ENCODE results near the gene CCDC69. TPM values are rescaled to one million over a fixed set of nuclear protein-coding genes. Genes with fewer than 3 reads are reported as not detected.
"Not testable (repeated sequence)": the region's sequence is repeated elsewhere in the genome, so short reads cannot be mapped to it uniquely, and the experiment has no call there.

Gene CCDC69
- total and polyA plus RNA-seq, 4 donors = 15.4 to 73.6 (median 61.9) TPM

GRCh38 chr5:151237685-151238084, 13.8 kb upstream of the CCDC69 start:
- H3K9me3 ChIP-seq (ENCODE audit: control insufficient read depth in 4 of 4, insufficient read depth in 3 of 4, low read length in 3 of 4) = no peaks in the 10 kb centered on the region
- H3K27ac ChIP-seq (ENCODE audit: low read depth in 1 of 2, low read length in 1 of 2) = peak overlapping the region in 1 of 2 donors; percentile 83
- no peaks in the 10 kb centered on the region for H3K27me3 ChIP-seq (ENCODE audit: control insufficient read depth in 3 of 3, insufficient read depth in 3 of 3, low read length in 2 of 3)
- TF ChIP-seq CTCF (IDR thresholded peaks at IDR 0.05; ENCODE audit: control extremely low read depth, extremely low read depth) = no peak
- no peaks in the 10 kb centered on the region for H3K36me3 ChIP-seq (ENCODE audit: control insufficient read depth in 4 of 4, insufficient read depth in 4 of 4, low read length in 4 of 4)
- 90 to 95% methylated on average over 7 of the region's 7 CpGs for WGBS, 2 donors
- H3K4me3 ChIP-seq = no peak overlapping the region
- no peak for DNase-seq
- H3K4me1 ChIP-seq (ENCODE audit: control insufficient read depth in 5 of 5, insufficient read depth in 5 of 5, low read length in 5 of 5) = peaks cover 0 to 14% (median 3%) of the 10 kb centered on the region in 5 donors
- no peak for ATAC-seq (ENCODE audit: insufficient read depth, low FRiP score)
- no peak overlapping the region for H3K9ac ChIP-seq (ENCODE audit: insufficient read depth in 1 of 2, low read length in 2 of 2)

GRCh38 chr5:151236888-151237287, 13.0 kb upstream of the CCDC69 start:
- ATAC-seq (ENCODE audit: insufficient read depth, low FRiP score) = no peak
- peaks cover 0 to 14% (median 3%) of the 10 kb centered on the region in 5 donors for H3K4me1 ChIP-seq (ENCODE audit: control insufficient read depth in 5 of 5, insufficient read depth in 5 of 5, low read length in 5 of 5)

GRCh38 chr5:151235239-151235571, 11.3 kb upstream of the CCDC69 start:
- DNase-seq; H3K36me3 ChIP-seq (ENCODE audit: control insufficient read depth in 4 of 4, insufficient read depth in 4 of 4, low read length in 4 of 4); H3K4me3 ChIP-seq; H3K9me3 ChIP-seq (ENCODE audit: control insufficient read depth in 4 of 4, insufficient read depth in 3 of 4, low read length in 3 of 4); H3K9ac ChIP-seq (ENCODE audit: insufficient read depth in 1 of 2, low read length in 2 of 2); ATAC-seq (ENCODE audit: insufficient read depth, low FRiP score); H3K27me3 ChIP-seq (ENCODE audit: control insufficient read depth in 3 of 3, insufficient read depth in 3 of 3, low read length in 2 of 3): not testable (repeated sequence)
- Histone ChIP-seq H3K4me1 (ENCODE audit: control insufficient read depth in 5 of 5, insufficient read depth in 5 of 5, low read length in 5 of 5) (peaks cover 0 to 14% (median 0%) of the 10 kb centered on the region in 5 donors), H3K27ac (ENCODE audit: low read depth in 1 of 2, low read length in 1 of 2) (peak overlapping the region; percentile 63 to 73)
- WGBS, 2 donors = 96 to 98% methylated on average over 6 of the region's 6 CpGs

More at GRCh38 chr5:151236888-151237287, 13.0 kb upstream of the CCDC69 start:
- Histone ChIP-seq H3K4me3 (no peak overlapping the region), H3K27me3 (ENCODE audit: control insufficient read depth in 3 of 3, insufficient read depth in 3 of 3, low read length in 2 of 3) (no peaks in the 10 kb centered on the region), H3K9ac (ENCODE audit: insufficient read depth in 1 of 2, low read length in 2 of 2) (no peak overlapping the region), H3K27ac (ENCODE audit: low read depth in 1 of 2, low read length in 1 of 2) (no peak overlapping the region), H3K9me3 (ENCODE audit: control insufficient read depth in 4 of 4, insufficient read depth in 3 of 4, low read length in 3 of 4) (no peaks in the 10 kb centered on the region), H3K36me3 (ENCODE audit: control insufficient read depth in 4 of 4, insufficient read depth in 4 of 4, low read length in 4 of 4) (no peaks in the 10 kb centered on the region)
- DNase-seq = no peak
- TF ChIP-seq CTCF (IDR thresholded peaks at IDR 0.05; ENCODE audit: control extremely low read depth, extremely low read depth) = no peak
- WGBS, 2 donors = 77 to 97% methylated on average over 1 of the region's 1 CpG

- Histone ChIP-seq H3K4me3 (no peak overlapping the region), H3K9ac (ENCODE audit: insufficient read depth in 1 of 2, low read length in 2 of 2) (no peak overlapping the region), H3K4me1 (ENCODE audit: control insufficient read depth in 5 of 5, insufficient read depth in 5 of 5, low read length in 5 of 5) (peaks cover 0 to 14% (median 0%) of the 10 kb centered on the region in 5 donors), H3K9me3 (ENCODE audit: control insufficient read depth in 4 of 4, insufficient read depth in 3 of 4, low read length in 3 of 4) (no peaks in the 10 kb centered on the region), H3K27me3 (ENCODE audit: control insufficient read depth in 3 of 3, insufficient read depth in 3 of 3, low read length in 2 of 3) (no peaks in the 10 kb centered on the region), H3K27ac (ENCODE audit: low read depth in 1 of 2, low read length in 1 of 2) (peak overlapping the region; percentile 73 to 80), H3K36me3 (ENCODE audit: control insufficient read depth in 4 of 4, insufficient read depth in 4 of 4, low read length in 4 of 4) (no peaks in the 10 kb centered on the region)
- DNase-seq (peak; percentile 73 to 80 (median 76)), ATAC-seq (ENCODE audit: insufficient read depth, low FRiP score) (peak; percentile 91)
- 25 to 33% methylated on average over 17 of the region's 17 CpGs for WGBS, 2 donors
- no peak for TF ChIP-seq CTCF (IDR thresholded peaks at IDR 0.05; ENCODE audit: control extremely low read depth, extremely low read depth)
Measured at GRCh38 chr5:151234476-151235238, 10.8 kb upstream of the CCDC69 start.

Data from lung (tissue), 12 donors.